Activated T-cell treated with anti-CD3 and anti-CD28 coated beads, Interleukin-2, amount 50 U/mL, for 48 hours (primary cell): ENCODE measurements around the gene NECAB2.

Experiments
- DNase-seq, 2 experiments: peaks; one replicate each; pipeline ENCODE4 v3.0.0-alpha.2; 2020

NECAB2 gene

DNA sequence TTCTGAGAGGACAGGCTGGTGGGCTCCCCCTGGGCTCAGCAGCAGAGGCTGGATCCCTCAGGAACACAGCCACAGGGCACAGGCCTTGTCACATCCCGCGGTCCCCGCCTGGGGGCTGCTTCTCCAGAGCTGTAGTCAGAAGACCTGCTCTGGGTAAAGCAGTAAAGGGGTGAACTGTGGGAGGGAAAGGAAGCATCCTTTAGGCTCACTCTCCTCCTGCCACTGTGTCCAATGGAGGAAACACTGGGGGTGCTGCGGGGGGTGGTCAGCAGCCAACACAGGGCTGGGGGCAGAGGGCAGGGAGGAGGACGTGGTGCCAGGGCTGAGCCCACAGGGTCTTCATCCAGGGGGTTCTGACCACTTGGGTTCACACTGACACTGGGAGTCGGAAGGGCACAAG, 79.6 kb downstream of the NECAB2 start:
- DNase-seq = no peak

DNA sequence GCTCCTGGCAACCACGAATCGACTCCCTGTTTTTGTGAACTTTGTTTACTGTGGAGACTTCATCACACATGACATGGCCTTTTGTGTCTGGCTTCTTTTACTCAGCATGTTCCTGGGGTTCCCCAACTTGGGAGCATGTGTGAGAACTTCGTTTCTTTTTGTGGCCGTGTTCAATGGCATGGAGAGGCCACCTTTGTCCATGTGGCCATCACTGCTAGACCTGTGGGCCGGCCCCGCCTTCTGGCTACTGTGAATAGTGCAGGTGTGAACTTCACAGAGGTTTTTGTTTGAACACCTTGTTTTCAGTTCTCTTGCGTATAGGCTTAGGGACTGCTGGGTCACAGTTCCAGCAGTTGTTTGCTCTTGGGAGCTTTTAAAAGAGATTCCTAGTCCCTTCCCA, 80.2 kb downstream of the NECAB2 start:
- no peak for DNase-seq

DNA sequence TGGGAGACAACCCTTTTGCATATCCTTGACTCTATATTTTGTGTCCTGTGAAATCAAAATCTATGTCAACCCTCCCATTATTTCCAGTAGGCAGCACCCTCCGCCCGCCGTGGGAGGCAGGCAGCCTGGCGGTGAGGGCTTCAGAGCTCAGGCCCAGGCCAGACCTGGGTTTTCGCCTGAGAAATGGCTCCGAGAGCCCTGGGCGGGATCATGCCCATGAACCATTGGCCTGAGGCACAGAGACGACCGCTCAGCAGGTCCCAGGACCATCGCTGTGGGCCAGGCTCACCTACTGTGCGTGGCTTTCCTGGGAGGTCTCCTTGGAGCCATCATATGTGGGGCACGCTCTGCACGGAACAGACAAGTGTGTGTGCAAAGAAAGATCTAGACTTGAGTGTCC, 80.8 kb downstream of the NECAB2 start:
- no peak for DNase-seq

GRCh38 chr16:84049403-84050060, 81.5 kb downstream of the NECAB2 start:
- DNase-seq = no peak

GRCh38 chr16:84050316-84050715, 82.3 kb downstream of the NECAB2 start:
- DNase-seq = no peak

- DNase-seq = no peak
These were observed 84.1 kb downstream of the NECAB2 start for GRCh38 chr16:84052071-84052622.
